RWPE2 (cell line): ENCODE results near the gene PTPN21.

ENCODE experiments used
- ATAC-seq: fragments of 200-7000 bp; cut with Tn5 transposase; 3 replicates; pipeline ENCODE4 v1.9.1; 2021; ENCODE audit warnings: low read depth
- DNase-seq: peaks from one replicate; pipeline ENCODE4 v3.0.0-alpha.2; 2020; ENCODE audit warnings: low spot score
- H3K27ac ChIP-seq: fragments of 450-650 bp; 2 replicates; pipeline ENCODE4 v1.5.1; 2017; ENCODE audit warnings: mild to moderate bottlenecking; ENCODE audit not compliant: poor library complexity, severe bottlenecking
- H3K27me3 ChIP-seq: fragments of 250-450 bp; sonication (Bioruptor Pico); 2 replicates; pipeline ENCODE4 v1.5.1; 2021; ENCODE audit warnings: mild to moderate bottlenecking, moderate library complexity; ENCODE audit not compliant: insufficient read depth, poor library complexity, severe bottlenecking
- H3K36me3 ChIP-seq: fragments of 250-450 bp; sonication (Bioruptor Pico); 2 replicates; pipeline ENCODE4 v1.5.1; 2020; ENCODE audit warnings: low read depth, mild to moderate bottlenecking, moderate library complexity
- H3K4me1 ChIP-seq: fragments of 250-450 bp; sonication (Bioruptor Pico); 2 replicates; pipeline ENCODE4 v1.5.1; 2021; ENCODE audit warnings: mild to moderate bottlenecking, moderate library complexity; ENCODE audit not compliant: insufficient read depth, poor library complexity, severe bottlenecking
- H3K4me3 ChIP-seq: fragments of 250-450 bp; sonication (Bioruptor Pico); 2 replicates; pipeline ENCODE4 v1.5.1; 2021; ENCODE audit warnings: mild to moderate bottlenecking, moderate library complexity; ENCODE audit not compliant: severe bottlenecking
- H3K9me3 ChIP-seq: fragments of 250-450 bp; sonication (Bioruptor Pico); 2 replicates; pipeline ENCODE4 v1.5.1; 2021; ENCODE audit warnings: mild to moderate bottlenecking, moderate library complexity; ENCODE audit not compliant: severe bottlenecking
- TF ChIP-seq, protein P1 (sequence below): fragments of 450-650 bp; IDR thresholded peaks from one replicate; pipeline ENCODE4 v1.5.1; 2017; ENCODE audit warnings: mild to moderate bottlenecking, moderate library complexity; ENCODE audit not compliant: poor library complexity, severe bottlenecking

The PTPN21 gene

DNA sequence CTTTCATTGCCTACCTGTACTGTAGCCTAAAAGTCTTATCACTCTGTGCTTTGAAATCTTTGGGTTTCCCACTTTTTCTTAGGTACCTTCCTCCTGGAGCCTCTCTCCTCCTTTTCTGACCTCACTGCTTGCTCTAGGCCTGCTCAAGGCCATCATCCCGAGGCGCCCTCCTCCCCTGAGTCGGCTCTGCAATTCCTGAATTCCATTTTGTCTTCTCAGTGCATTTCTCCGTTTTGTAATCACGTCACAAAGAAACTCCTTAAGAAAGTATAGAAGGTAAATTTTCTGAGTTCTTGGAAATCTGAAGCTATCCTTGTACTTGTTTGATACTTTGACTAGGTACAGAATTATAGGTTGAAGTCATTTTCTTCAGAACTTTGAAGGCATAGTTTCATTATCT, 33.3 kb upstream of the PTPN21 start:
- DNase-seq = no peak
- no peak for ATAC-seq
- Histone ChIP-seq H3K4me1 (no peaks in the 10 kb centered on the region), H3K9me3 (no peaks in the 10 kb centered on the region), H3K27ac (no peak overlapping the region), H3K4me3 (no peak overlapping the region), H3K36me3 (peaks cover 87% of the 10 kb centered on the region), H3K27me3 (no peaks in the 10 kb centered on the region)
- TF ChIP-seq, protein P1, sequence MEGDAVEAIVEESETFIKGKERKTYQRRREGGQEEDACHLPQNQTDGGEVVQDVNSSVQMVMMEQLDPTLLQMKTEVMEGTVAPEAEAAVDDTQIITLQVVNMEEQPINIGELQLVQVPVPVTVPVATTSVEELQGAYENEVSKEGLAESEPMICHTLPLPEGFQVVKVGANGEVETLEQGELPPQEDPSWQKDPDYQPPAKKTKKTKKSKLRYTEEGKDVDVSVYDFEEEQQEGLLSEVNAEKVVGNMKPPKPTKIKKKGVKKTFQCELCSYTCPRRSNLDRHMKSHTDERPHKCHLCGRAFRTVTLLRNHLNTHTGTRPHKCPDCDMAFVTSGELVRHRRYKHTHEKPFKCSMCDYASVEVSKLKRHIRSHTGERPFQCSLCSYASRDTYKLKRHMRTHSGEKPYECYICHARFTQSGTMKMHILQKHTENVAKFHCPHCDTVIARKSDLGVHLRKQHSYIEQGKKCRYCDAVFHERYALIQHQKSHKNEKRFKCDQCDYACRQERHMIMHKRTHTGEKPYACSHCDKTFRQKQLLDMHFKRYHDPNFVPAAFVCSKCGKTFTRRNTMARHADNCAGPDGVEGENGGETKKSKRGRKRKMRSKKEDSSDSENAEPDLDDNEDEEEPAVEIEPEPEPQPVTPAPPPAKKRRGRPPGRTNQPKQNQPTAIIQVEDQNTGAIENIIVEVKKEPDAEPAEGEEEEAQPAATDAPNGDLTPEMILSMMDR = no peak

- Histone ChIP-seq H3K27ac (no peak overlapping the region), H3K4me1 (no peaks in the 10 kb centered on the region), H3K9me3 (no peaks in the 10 kb centered on the region), H3K4me3 (no peak overlapping the region), H3K27me3 (no peaks in the 10 kb centered on the region), H3K36me3 (peaks cover 93% of the 10 kb centered on the region)
- ATAC-seq (no peak), DNase-seq (no peak)
- TF ChIP-seq, protein P1 = no peak
Measured at GRCh38 chr14:88584451-88584850, 29.6 kb upstream of the PTPN21 start.

DNA sequence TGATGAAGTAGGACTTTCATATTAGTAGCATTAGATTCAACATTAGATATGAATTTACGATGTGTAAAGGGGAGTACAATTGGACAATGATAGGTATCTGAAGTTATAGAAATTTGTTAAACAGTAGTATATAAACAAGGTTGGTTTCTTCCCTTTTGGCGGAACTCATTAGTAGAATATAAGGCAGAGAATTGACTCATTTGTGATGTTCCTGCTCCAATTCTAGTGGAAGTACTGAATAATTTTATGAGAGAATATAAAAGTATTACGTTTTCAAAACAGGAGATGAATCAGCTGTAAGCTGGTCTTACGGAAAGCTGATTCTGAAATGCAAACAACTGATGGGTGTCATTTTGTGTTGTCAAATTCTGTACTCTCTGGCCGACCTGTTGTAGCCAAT, 21.4 kb upstream of the PTPN21 start:
- TF ChIP-seq, protein P1 = no peak
- Histone ChIP-seq H3K9me3 (no peaks in the 10 kb centered on the region), H3K4me3 (no peak overlapping the region), H3K27me3 (no peaks in the 10 kb centered on the region), H3K4me1 (no peaks in the 10 kb centered on the region), H3K27ac (no peak overlapping the region), H3K36me3 (peaks cover 100% of the 10 kb centered on the region)
- DNase-seq (no peak), ATAC-seq (no peak)

- ATAC-seq (no peak), DNase-seq (no peak)
- Histone ChIP-seq H3K27ac (no peak overlapping the region), H3K4me1 (no peaks in the 10 kb centered on the region), H3K9me3 (no peaks in the 10 kb centered on the region), H3K27me3 (no peaks in the 10 kb centered on the region), H3K4me3 (no peak overlapping the region), H3K36me3 (peaks cover 98% of the 10 kb centered on the region)
- TF ChIP-seq, protein P1 = no peak
Measured at GRCh38 chr14:88572117-88572516, 17.3 kb upstream of the PTPN21 start.

DNA sequence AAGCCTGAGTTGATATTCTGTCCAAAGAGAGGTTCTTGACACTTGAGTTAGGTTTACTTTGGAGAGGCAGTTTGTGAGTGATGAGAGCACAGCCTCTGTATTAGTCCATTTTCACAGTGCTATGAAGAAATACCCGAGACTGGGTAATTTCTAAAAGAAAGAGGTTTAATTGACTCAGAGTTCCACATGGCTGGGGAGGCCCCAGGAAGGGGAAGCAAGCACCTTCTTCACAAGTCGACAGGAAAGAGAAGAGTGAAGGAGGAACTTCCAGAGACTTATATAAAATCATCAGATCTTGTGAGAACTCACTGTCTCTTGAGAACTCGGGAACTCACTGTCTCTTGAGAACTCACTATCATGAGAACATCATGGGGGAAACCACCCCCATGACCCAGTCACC, 13.4 kb upstream of the PTPN21 start:
- no peak overlapping the region for H3K4me3 ChIP-seq
- peaks cover 84% of the 10 kb centered on the region for H3K36me3 ChIP-seq
- H3K27me3 ChIP-seq = no peaks in the 10 kb centered on the region
- peaks cover 10% of the 10 kb centered on the region for H3K4me1 ChIP-seq
- no peaks in the 10 kb centered on the region for H3K9me3 ChIP-seq
- no peak overlapping the region for H3K27ac ChIP-seq
- TF ChIP-seq, protein P1 = no peak
- DNase-seq = no peak
- ATAC-seq = no peak
